Left cardiac atrium (tissue), 4 donors: ENCODE measurements around the gene FGD3. TPM values are rescaled to one million over a fixed set of nuclear protein-coding genes. Genes with fewer than 3 reads are reported as not detected.

Source experiments
- ATAC-seq, 2 donors: fragments of 200-7000 bp; cut with Tn5 transposase; one replicate each; pipeline ENCODE4 v1.9.1; 2020; ENCODE audit warnings: mild to moderate bottlenecking in 2 of 2, moderate library complexity in 2 of 2
- DNase-seq: peaks from one replicate; pipeline ENCODE4 v3.0.0-alpha.2; 2020
- intact Hi-C, 2 donors: fragments of 100-400 bp; cut with DNase I; formaldehyde crosslinking; loops; one replicate each; pipeline versions ENCODE4 v1.14.1 to v1.15.1; 2022 to 2023
- total RNA-seq, 2 donors: library from RNA; stranded (reverse); fragmentation: NEBNext Ultra II Directional; extraction: Animal tissue kit (Norgen Biotek cat#: 25700); gene quantifications; one replicate each; pipeline ENCODE4 v1.2.1, GENCODE V29; 2021
- donor health status: DM: no; HTN: yes; CAD: no.
- donor health status: DM: no; HTN: yes; CAD: no; lungs with severe emphysema.
- donor health status: DM: yes; HTN: yes; CAD: no.
- donor health status: Dilated cardiomyopathy.

Gene FGD3
- total RNA-seq, 2 donors from 2014 or later, result 2.7 to 5.2 TPM

- ATAC-seq (no peak), DNase-seq (no peak)
- intact Hi-C loops, result no loop called here
These were observed 112.6 kb downstream of the FGD3 start for GRCh38 chr9:93059715-93060578.

GRCh38 chr9:93060746-93061259 is 113.5 kb downstream of the FGD3 start:
- intact Hi-C loops, result no loop called here
- ATAC-seq (peak in 1 of 2 donors; percentile 47), DNase-seq (peak; percentile 50)

- no peak for ATAC-seq
- intact Hi-C loops, result no loop called here
- no peak for DNase-seq
These were observed 114.0 kb downstream of the FGD3 start for GRCh38 chr9:93061260-93061751.

GRCh38 chr9:93061791-93062763 is 114.8 kb downstream of the FGD3 start:
- no peak for ATAC-seq
- intact Hi-C loops, result no loop called here
- DNase-seq, result no peak

- ATAC-seq (peak; percentile 34 to 70), DNase-seq (no peak)
- intact Hi-C loops, result no loop called here
These were observed 117.2 kb downstream of the FGD3 start for GRCh38 chr9:93064392-93065134.

- peak; percentile 49 to 77 for ATAC-seq
- intact Hi-C loops, result no loop called here
- DNase-seq, result no peak
These were observed 117.9 kb downstream of the FGD3 start for GRCh38 chr9:93065135-93065720.

GRCh38 chr9:93066978-93067603 is 119.8 kb downstream of the FGD3 start:
- ATAC-seq (no peak), DNase-seq (no peak)
- intact Hi-C loops, result no loop called here

GRCh38 chr9:93068956-93069355 is 121.6 kb downstream of the FGD3 start:
- DNase-seq (no peak), ATAC-seq (peak in 1 of 2 donors; percentile 25)
- intact Hi-C loops, result no loop called here

GRCh38 chr9:93071464-93071863 is 124.1 kb downstream of the FGD3 start:
- ATAC-seq (peak; percentile 33 to 60), DNase-seq (no peak)
- intact Hi-C loops, result no loop called here

GRCh38 chr9:93072383-93072795 is 125.1 kb downstream of the FGD3 start:
- ATAC-seq (peak; percentile 62 to 70), DNase-seq (no peak)
- intact Hi-C loops, result no loop called here

GRCh38 chr9:93076101-93076791 is 128.9 kb downstream of the FGD3 start:
- no peak for DNase-seq
- no peak for ATAC-seq
- intact Hi-C loops, result no loop called here

- DNase-seq, result no peak
- ATAC-seq, result no peak
- intact Hi-C loops, result no loop called here
These were observed 129.4 kb downstream of the FGD3 start for GRCh38 chr9:93076792-93077128.

GRCh38 chr9:93077367-93077766 is 130.0 kb downstream of the FGD3 start:
- DNase-seq (no peak), ATAC-seq (no peak)
- intact Hi-C loops, result no loop called here

- ATAC-seq, result no peak
- DNase-seq, result no peak
- intact Hi-C loops, result no loop called here
These were observed 130.5 kb downstream of the FGD3 start for GRCh38 chr9:93077811-93078210.

- DNase-seq (no peak), ATAC-seq (no peak)
- intact Hi-C loops, result no loop called here
These were observed 132.0 kb downstream of the FGD3 start for GRCh38 chr9:93079371-93079770.

- ATAC-seq (no peak), DNase-seq (no peak)
- intact Hi-C loops, result no loop called here
These were observed 133.1 kb downstream of the FGD3 start for GRCh38 chr9:93080406-93080805.

GRCh38 chr9:93081081-93081529 is 133.8 kb downstream of the FGD3 start:
- DNase-seq, result no peak
- intact Hi-C loops, result no loop called here
- no peak for ATAC-seq

GRCh38 chr9:93081931-93082330 is 134.6 kb downstream of the FGD3 start:
- intact Hi-C loops, result no loop called here
- ATAC-seq, result peak in 1 of 2 donors; percentile 69

More at GRCh38 chr9:93081931-93082330, 134.6 kb downstream of the FGD3 start:
- DNase-seq, result no peak
